GM12873 (cell line): ENCODE measurements around the gene NXNL1.

ENCODE experiments used
- CTCF ChIP-seq: IDR thresholded peaks from 2 replicates; pipeline ENCODE4 v1.5.1; 2012; ENCODE audit warnings: low read depth, mild to moderate bottlenecking, moderate library complexity, low read length, control low read depth; ENCODE audit not compliant: insufficient read depth; ENCODE audit errors: missing control alignments

The NXNL1 gene

GRCh38 chr19:17488593-17489391, 28.1 kb upstream of the NXNL1 start:
- peak; percentile 35 for TF ChIP-seq CTCF

- TF ChIP-seq CTCF, result no peak
Observed at GRCh38 chr19:17487284-17488121, 26.8 kb upstream of the NXNL1 start.

GRCh38 chr19:17486545-17487240, 26.0 kb upstream of the NXNL1 start:
- TF ChIP-seq CTCF, result no peak

- TF ChIP-seq CTCF, result no peak
Observed at GRCh38 chr19:17484520-17485185, 23.9 kb upstream of the NXNL1 start.

- no peak for TF ChIP-seq CTCF
Observed at GRCh38 chr19:17483605-17484002, 22.9 kb upstream of the NXNL1 start.

- TF ChIP-seq CTCF, result no peak
Observed at GRCh38 chr19:17482877-17483604, 22.3 kb upstream of the NXNL1 start.
